SU-DHL-6 (cell line): Measurements from ENCODE around the gene SOX18.
A peak's percentile ranks its signal among the peaks of the same experiment; 100 is the strongest.

Experiments used
- H2AFZ ChIP-seq: fragments of 200-600 bp; sonication (generic); 2 replicates; pipeline ENCODE4 v1.6.1; 2014; ENCODE audit warnings: low read depth, mild to moderate bottlenecking, moderate library complexity, mixed read lengths, antibody characterized with exemption, low read length; ENCODE audit not compliant: severe bottlenecking
- H3F3A ChIP-seq: fragments of 200-600 bp; shearing (Covaris generic); 2 replicates; pipeline ENCODE4 v1.6.0; 2016; ENCODE audit warnings: antibody characterized with exemption, mild to moderate bottlenecking; ENCODE audit not compliant: insufficient read depth
- H3K27ac ChIP-seq: fragments of 200-600 bp; sonication (generic); 2 replicates; pipeline ENCODE4 v1.5.1; 2016; ENCODE audit warnings: low read depth, mild to moderate bottlenecking, low read length, moderate library complexity, mixed read lengths
- H3K27me3 ChIP-seq: fragments of 200-600 bp; sonication (generic), shearing (Covaris generic); 2 replicates; pipeline ENCODE4 v1.6.0; 2014; ENCODE audit warnings: mild to moderate bottlenecking, low read length
- H3K36me3 ChIP-seq: fragments of 200-600 bp; sonication (generic); 2 replicates; pipeline ENCODE4 v1.6.1; 2014; ENCODE audit warnings: mild to moderate bottlenecking, low read length, mixed read lengths
- H3K4me2 ChIP-seq: fragments of 300-600, 200-600 bp; shearing (Covaris generic), sonication (generic); 2 replicates; pipeline ENCODE4 v1.6.0; 2014; ENCODE audit warnings: low read length, low read depth, mild to moderate bottlenecking; ENCODE audit not compliant: poor library complexity, severe bottlenecking
- H3K4me3 ChIP-seq: fragments of 200-600 bp; sonication (generic); 2 replicates; pipeline ENCODE4 v1.5.1; 2014; ENCODE audit warnings: antibody characterized with exemption, low read length, mild to moderate bottlenecking, mixed read lengths; ENCODE audit not compliant: insufficient read depth, poor library complexity, severe bottlenecking
- H3K79me2 ChIP-seq: fragments of 200-600 bp; sonication (generic); 2 replicates; pipeline ENCODE4 v1.6.1; 2014; ENCODE audit warnings: mild to moderate bottlenecking, low read length, moderate library complexity; ENCODE audit not compliant: insufficient read depth
- H3K9ac ChIP-seq: fragments of 200-600 bp; sonication (generic); 2 replicates; pipeline ENCODE4 v1.7.0; 2014; ENCODE audit warnings: mild to moderate bottlenecking, low read length
- H3K9me2 ChIP-seq: fragments of 200-600 bp; sonication (generic); replicated peaks from 2 replicates; pipeline ENCODE4 v1.6.1; 2014; ENCODE audit warnings: low read length; ENCODE audit not compliant: insufficient read depth
- H3K9me3 ChIP-seq: fragments of 200-600 bp; sonication (generic); 2 replicates; pipeline ENCODE4 v1.6.1; 2014; ENCODE audit warnings: low read length, mixed read lengths; ENCODE audit not compliant: insufficient read depth
- H4K20me1 ChIP-seq: fragments of 200-600 bp; sonication (generic); 2 replicates; pipeline ENCODE4 v1.6.1; 2014; ENCODE audit warnings: low read depth, mild to moderate bottlenecking, antibody characterized with exemption, low read length, moderate library complexity, mixed read lengths
- EZH2phosphoT487 ChIP-seq: fragments of 200-600 bp; sonication (generic), shearing (Covaris generic); conservative IDR thresholded peaks from 2 replicates; pipeline ENCODE4 v1.6.1; 2018; ENCODE audit warnings: mild to moderate bottlenecking, antibody characterized with exemption, low read length, moderate library complexity, mixed read lengths
- TF ChIP-seq, protein P1 (sequence below): fragments of 200-600 bp; sonication (generic); IDR thresholded peaks from one replicate; pipeline ENCODE4 v1.5.1; 2017; ENCODE audit warnings: antibody characterized with exemption, mild to moderate bottlenecking, low read length, moderate library complexity; ENCODE audit not compliant: insufficient read depth, poor library complexity, severe bottlenecking

Gene SOX18

DNA sequence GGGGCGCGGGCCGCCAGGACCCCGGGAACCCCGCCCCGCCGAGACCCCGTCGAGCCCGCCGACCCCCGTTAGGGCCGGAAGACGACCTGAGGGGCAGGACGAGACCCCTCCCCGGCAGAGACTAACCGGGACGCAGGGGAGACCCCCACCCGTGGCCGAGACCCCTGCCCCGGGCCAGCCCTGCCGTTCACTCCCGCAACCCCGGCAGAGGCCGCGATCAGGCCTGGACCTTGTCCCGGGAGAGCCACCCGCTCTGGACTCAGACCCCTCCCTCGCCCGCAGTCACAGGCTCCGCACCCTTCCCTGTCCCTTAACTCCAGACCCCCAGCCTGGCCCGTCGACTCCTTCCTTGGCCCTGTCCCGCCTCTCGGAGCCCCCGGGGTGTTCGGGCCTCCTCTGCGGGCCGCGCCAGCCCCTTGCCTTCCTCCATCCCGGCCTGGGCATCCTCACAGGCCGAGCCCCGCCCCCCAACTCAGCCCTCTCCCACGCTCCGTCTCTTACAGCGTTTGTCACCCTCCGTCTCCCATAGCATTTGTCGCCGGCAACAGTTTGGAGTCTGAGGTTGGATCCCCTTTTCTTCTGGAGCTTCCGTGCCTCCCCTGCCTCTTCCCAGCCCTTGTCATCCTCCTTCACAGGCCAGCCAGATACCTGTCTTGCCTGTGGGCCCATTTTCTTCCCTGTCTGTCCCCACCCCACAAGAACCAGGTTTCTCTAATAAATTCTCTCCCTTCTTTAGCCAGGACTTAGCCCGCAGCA is 14.1 kb upstream of the SOX18 start:
- Histone ChIP-seq H3K4me2 (peak overlapping the region; percentile 85), H3K36me3 (no peaks in the 10 kb centered on the region), H2AFZ (peak overlapping the region; percentile 64), H3K79me2 (no peaks in the 10 kb centered on the region), H3K27ac (no peak overlapping the region), H3K4me3 (peak overlapping the region; percentile 81), H4K20me1 (no peaks in the 10 kb centered on the region), H3K9me2 (no peaks in the 10 kb centered on the region), H3K9me3 (no peaks in the 10 kb centered on the region), H3K27me3 (no peaks in the 10 kb centered on the region), H3K9ac (peak overlapping the region; percentile 74), H3F3A (no peaks in the 10 kb centered on the region)
- TF ChIP-seq EZH2phosphoT487 = no peak
- TF ChIP-seq, protein P1, sequence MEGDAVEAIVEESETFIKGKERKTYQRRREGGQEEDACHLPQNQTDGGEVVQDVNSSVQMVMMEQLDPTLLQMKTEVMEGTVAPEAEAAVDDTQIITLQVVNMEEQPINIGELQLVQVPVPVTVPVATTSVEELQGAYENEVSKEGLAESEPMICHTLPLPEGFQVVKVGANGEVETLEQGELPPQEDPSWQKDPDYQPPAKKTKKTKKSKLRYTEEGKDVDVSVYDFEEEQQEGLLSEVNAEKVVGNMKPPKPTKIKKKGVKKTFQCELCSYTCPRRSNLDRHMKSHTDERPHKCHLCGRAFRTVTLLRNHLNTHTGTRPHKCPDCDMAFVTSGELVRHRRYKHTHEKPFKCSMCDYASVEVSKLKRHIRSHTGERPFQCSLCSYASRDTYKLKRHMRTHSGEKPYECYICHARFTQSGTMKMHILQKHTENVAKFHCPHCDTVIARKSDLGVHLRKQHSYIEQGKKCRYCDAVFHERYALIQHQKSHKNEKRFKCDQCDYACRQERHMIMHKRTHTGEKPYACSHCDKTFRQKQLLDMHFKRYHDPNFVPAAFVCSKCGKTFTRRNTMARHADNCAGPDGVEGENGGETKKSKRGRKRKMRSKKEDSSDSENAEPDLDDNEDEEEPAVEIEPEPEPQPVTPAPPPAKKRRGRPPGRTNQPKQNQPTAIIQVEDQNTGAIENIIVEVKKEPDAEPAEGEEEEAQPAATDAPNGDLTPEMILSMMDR = no peak

DNA sequence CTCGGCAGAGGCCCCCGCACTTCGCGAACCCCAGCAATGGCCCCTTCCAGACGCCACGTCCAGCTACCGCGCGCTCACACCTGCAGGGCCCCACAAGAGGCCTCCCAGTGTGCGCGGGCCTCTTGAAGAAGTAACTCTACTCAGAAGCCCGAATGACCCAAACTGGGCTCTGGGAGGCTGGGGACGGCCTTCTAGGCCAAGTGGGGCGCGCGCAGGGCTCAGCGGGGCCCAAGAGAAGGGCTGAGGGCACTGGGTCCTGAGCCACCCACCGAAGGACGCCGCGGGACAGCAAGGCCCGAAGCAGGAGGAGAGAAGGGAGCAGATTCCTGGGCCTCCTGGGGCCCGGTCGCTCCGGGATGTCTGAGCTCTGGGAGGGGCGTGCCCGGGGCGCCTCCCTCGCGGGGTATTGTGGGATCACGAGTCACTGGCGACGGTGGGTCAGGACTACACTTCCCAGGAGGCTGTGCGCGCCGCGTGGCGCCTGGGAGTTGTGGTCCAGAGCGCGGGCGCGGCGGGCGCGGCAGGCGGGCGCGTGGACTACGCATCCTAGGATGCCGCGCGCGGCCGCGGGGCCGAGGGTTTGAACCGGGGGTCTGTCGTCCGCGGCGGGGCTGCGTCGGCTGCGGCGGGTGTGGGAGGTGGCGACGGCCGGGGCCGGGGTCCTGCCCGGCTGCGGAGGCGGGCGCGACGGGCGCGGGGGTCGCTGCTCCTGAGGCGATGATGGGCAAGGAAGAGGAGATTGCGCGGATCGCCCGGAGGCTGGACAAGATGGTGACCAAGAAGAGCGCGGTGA is 13.4 kb upstream of the SOX18 start, which contains the start of gene TCEA2:
Gene TCEA2, plus strand, starts transcription at position 603 of the 793 bp plus-strand sequence. Its CDS starts 115 bp downstream, at position 718.
- Histone ChIP-seq H3K79me2 (no peaks in the 10 kb centered on the region), H3K27me3 (no peaks in the 10 kb centered on the region), H3K4me2 (peak within 1 kb of the TSS; percentile 85), H3K9me2 (no peaks in the 10 kb centered on the region), H4K20me1 (no peaks in the 10 kb centered on the region), H2AFZ (peak within 1 kb of the TSS; percentile 95), H3K36me3 (no peaks in the 10 kb centered on the region), H3F3A (no peaks in the 10 kb centered on the region), H3K27ac (no peak within 1 kb of the TSS), H3K9me3 (no peaks in the 10 kb centered on the region), H3K9ac (peak within 1 kb of the TSS; percentile 74), H3K4me3 (peak within 1 kb of the TSS; percentile 81)
- TF ChIP-seq EZH2phosphoT487 = no peak
- TF ChIP-seq, protein P1 = no peak

DNA sequence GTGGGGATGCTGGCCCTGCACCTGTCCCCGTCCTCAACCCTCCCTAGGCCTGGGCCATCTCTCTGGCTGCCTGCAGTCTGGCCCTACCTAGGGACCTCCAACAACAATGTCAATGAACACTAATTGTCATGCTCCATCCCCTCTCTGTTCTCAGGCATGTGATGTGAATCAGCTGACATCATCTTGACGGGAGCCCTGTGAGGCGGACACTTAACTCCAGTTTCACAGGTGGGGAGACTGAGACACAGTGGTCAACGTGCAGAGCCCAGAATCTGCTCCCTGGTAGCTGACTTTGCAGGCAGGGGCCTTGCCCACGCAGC is 12.8 kb upstream of the SOX18 start:
- TF ChIP-seq, protein P1 = no peak
- no peak for TF ChIP-seq EZH2phosphoT487
- H3K27ac ChIP-seq = no peak overlapping the region

More for the DNA sequence above, 12.8 kb upstream of the SOX18 start:
- H3K4me2 ChIP-seq = peak overlapping the region; percentile 85
- H2AFZ ChIP-seq = peak overlapping the region; percentile 95
- H3K4me3 ChIP-seq = peak overlapping the region; percentile 81
- H3K36me3 ChIP-seq = no peaks in the 10 kb centered on the region
- peak overlapping the region; percentile 74; the same call in 1 of the 2 replicates for H3K9ac ChIP-seq
- no peaks in the 10 kb centered on the region for H3F3A ChIP-seq
- no peaks in the 10 kb centered on the region for H3K27me3 ChIP-seq
- H3K9me2 ChIP-seq = no peaks in the 10 kb centered on the region
- H3K79me2 ChIP-seq = no peaks in the 10 kb centered on the region
- H4K20me1 ChIP-seq = no peaks in the 10 kb centered on the region
- no peaks in the 10 kb centered on the region for H3K9me3 ChIP-seq
